Right lobe of liver (tissue), 6 donors: ENCODE results near the gene CCDC97. TPM values are rescaled to one million over a fixed set of nuclear protein-coding genes. Genes with fewer than 3 reads are reported as not detected.

ENCODE experiments used
- ATAC-seq, 4 donors: fragments of 200-7000 bp; cut with Tn5 transposase; one replicate each; pipeline ENCODE4 v1.9.1; 2020; ENCODE audit warnings: mild to moderate bottlenecking in 4 of 4, moderate library complexity in 4 of 4
- DNase-seq, 3 donors: peaks; one replicate each; pipeline ENCODE4 v3.0.0-alpha.2; 2020
- H3K27ac ChIP-seq, 3 donors: fragments of 200-600 bp; one replicate each; pipeline ENCODE4 v1.8.0; 2022
- H3K27me3 ChIP-seq, 2 donors: fragments of 200-600 bp; one replicate each; pipeline ENCODE4 v1.8.0; 2022
- H3K36me3 ChIP-seq, 4 donors: fragments of 200-600 bp; sonication (generic) in 1 of 4; one replicate each; pipeline versions ENCODE4 v1.5.1 to v1.8.0; 2017 to 2022; ENCODE audit warnings: control low read depth in 1 of 4
- H3K4me1 ChIP-seq, 4 donors: fragments of 200-600 bp; sonication (generic) in 1 of 4; one replicate each; pipeline versions ENCODE4 v1.5.1 to v1.8.0; 2017 to 2022; ENCODE audit warnings: control low read depth in 1 of 4
- H3K4me3 ChIP-seq, 3 donors: fragments of 200-600 bp; one replicate each; pipeline ENCODE4 v1.8.0; 2022
- H3K9me3 ChIP-seq, 4 donors: fragments of 200-600 bp; sonication (generic) in 1 of 4; one replicate each; pipeline versions ENCODE4 v1.5.1 to v1.8.0; 2017 to 2022; ENCODE audit warnings: control low read depth in 1 of 4
- POLR2A ChIP-seq: fragments of 450-650 bp; IDR thresholded peaks from one replicate; pipeline ENCODE4 v1.6.1; 2017; ENCODE audit warnings: antibody characterized with exemption, mild to moderate bottlenecking
- WGBS: methylation state at CpG from one replicate; pipeline ENCODE4 v1.1.6; 2018; ENCODE audit warnings: low coverage, low lambda C conversion rate; ENCODE audit not compliant: insufficient coverage; ENCODE audit errors: missing lambda C conversion rate; 5-methylcytosine and 5-hydroxymethylcytosine counted together
- intact Hi-C, 2 donors: fragments of 100-400 bp; cut with DNase I; formaldehyde crosslinking; loops; one replicate each; pipeline versions ENCODE4 v1.11.2 to v1.14.1; 2022
- total RNA-seq, 6 experiments: library from RNA; depleted of rRNA in 2 of 6; stranded (reverse); fragments of >200 nt in 2 of 6; fragmentation: NEBNext Ultra II Directional in 3 of 6; extraction: Animal tissue kit (Norgen Biotek cat#: 25700) in 3 of 6; gene quantifications; one replicate each; pipeline versions ENCODE4 v1.1.0 to v1.2.4, GENCODE V29; 2016 to 2023
- TF ChIP-seq, protein P1 (sequence below), 4 donors: fragments of 200-600 bp in 3 of 4; fragments of 450-650 bp in 1 of 4; IDR thresholded peaks; one replicate each; pipeline versions ENCODE4 v1.5.1 to v1.8.0; 2016 to 2022; ENCODE audit warnings: antibody characterized with exemption in 4 of 4, mild to moderate bottlenecking in 2 of 4
- donor health status: DM: no; HTN: yes; CAD: no.
- donor health status: DM: no; HTN: no; CAD: no.
- donor health status: DM: no; HTN: no; CAD: no.
- donor health status: DM: no; HTN: yes; CAD: no.
- donor health status: DM: no; HTN: yes; CAD: no.

Gene CCDC97
- total RNA-seq, 6 experiments from 2014 or later = 4.6 to 7.2 (median 6.9) TPM

DNA sequence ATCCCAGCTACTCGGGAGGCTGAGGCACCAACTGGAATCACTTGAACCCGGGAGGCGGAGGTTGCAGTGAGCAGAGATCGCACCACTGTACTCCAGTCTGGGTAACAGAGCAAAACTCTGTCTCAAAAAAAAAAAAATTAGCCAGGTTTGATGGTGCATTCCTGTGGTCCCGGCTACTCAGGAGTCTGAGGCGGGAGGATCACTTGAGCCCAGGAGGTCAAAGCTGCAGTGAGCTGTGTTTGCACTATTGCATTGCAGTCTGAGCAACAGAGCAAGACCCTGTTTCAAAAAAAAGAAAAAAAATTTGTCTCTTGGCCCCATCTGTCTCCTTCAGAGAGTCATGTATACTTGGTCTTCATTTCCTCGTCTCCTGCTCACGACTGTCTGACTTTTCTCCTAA, 1.6 kb downstream of the CCDC97 start:
- TF ChIP-seq, protein P1, sequence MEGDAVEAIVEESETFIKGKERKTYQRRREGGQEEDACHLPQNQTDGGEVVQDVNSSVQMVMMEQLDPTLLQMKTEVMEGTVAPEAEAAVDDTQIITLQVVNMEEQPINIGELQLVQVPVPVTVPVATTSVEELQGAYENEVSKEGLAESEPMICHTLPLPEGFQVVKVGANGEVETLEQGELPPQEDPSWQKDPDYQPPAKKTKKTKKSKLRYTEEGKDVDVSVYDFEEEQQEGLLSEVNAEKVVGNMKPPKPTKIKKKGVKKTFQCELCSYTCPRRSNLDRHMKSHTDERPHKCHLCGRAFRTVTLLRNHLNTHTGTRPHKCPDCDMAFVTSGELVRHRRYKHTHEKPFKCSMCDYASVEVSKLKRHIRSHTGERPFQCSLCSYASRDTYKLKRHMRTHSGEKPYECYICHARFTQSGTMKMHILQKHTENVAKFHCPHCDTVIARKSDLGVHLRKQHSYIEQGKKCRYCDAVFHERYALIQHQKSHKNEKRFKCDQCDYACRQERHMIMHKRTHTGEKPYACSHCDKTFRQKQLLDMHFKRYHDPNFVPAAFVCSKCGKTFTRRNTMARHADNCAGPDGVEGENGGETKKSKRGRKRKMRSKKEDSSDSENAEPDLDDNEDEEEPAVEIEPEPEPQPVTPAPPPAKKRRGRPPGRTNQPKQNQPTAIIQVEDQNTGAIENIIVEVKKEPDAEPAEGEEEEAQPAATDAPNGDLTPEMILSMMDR (IDR thresholded peaks at IDR 0.05) = no peak
- no peak for TF ChIP-seq POLR2A
- no peak overlapping the region for H3K27ac ChIP-seq
- no peak for ATAC-seq
- WGBS = 75% methylated on average over 5 of the region's 8 CpGs
- H3K9me3 ChIP-seq = no peaks in the 10 kb centered on the region
- H3K27me3 ChIP-seq = no peaks in the 10 kb centered on the region
- H3K36me3 ChIP-seq = peaks cover 3 to 19% (median 13%) of the 10 kb centered on the region in 4 donors
- intact Hi-C loops = no loop called here
- H3K4me3 ChIP-seq = no peak overlapping the region
- no peak for DNase-seq
- peaks cover 0 to 27% (median 13%) of the 10 kb centered on the region in 4 donors for H3K4me1 ChIP-seq

DNA sequence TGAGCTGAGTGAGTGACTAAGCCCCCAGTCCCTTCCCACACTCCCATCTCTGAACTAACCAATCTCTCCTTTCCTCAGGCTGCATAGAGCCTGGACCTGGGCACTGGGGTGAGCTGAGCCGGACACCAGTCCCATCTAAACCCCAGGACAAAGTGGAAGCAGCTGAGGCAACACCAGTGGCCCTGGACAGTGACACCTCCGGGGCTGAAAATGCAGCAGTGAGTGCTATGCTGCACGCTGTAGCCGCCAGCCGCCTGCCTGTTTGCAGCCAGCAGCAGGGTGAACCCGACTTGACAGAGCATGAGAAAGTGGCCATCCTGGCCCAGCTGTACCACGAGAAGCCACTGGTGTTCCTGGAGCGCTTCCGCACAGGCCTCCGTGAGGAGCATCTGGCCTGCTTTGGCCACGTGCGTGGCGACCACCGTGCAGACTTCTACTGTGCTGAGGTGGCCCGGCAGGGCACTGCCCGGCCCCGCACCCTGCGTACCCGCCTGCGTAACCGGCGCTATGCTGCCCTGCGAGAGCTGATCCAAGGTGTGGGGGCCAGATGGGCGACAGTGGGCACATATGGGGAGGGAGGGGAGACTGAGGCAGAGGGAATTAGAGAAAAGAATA, 6.4 kb downstream of the CCDC97 start:
- TF ChIP-seq POLR2A = no peak
- TF ChIP-seq, protein P1 (IDR thresholded peaks at IDR 0.05) = no peak
- H3K4me3 ChIP-seq = no peak overlapping the region
- WGBS = 91% methylated on average over 13 of the region's 24 CpGs

DNA sequence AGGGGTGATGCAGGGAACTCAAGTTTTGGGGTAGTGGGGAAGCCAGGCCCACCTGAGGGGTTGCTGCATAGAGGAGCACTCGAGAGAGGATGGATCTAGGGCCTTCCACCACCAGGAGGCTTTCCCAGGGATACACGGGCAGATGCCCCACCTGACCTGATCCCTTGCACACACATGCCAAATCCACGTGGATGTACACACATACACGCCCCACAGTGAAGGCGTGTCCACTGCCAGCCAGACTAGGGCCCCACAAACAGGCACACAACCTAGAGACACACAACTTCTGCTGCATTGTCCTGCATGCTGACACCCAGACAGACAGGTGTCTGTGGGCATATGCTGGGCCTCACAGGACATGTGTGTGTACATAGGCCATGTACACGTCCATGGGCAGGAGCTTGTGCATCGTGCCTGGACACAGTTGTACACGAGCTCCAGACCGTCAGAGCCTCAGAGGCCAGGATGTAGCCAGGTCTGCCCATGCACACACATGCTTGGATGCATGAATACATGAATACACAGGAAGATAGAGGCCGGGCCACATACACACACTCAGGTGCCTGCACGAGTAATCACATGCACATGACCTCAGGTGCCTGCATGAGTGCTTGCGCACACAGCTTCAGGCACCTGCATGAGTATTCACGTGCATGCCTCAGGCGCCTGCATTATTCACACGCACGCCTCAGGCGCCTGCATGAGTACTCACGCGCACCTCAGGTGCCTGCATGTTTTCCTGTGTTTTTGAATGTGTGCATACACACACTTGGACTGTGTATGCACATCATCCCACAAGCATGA, 8.9 kb downstream of the CCDC97 start:
- intact Hi-C loops = no loop called here
- Histone ChIP-seq H3K4me1 (peaks cover 0 to 8% (median 0%) of the 10 kb centered on the region in 4 donors), H3K27ac (no peak overlapping the region), H3K4me3 (no peak overlapping the region), H3K27me3 (no peaks in the 10 kb centered on the region), H3K36me3 (peaks cover 11 to 29% (median 20%) of the 10 kb centered on the region in 4 donors), H3K9me3 (no peaks in the 10 kb centered on the region)
- TF ChIP-seq, protein P1 (IDR thresholded peaks at IDR 0.05) = no peak
- 87% methylated on average over 3 of the region's 19 CpGs for WGBS
- ATAC-seq (no peak), DNase-seq (no peak)

More for the DNA sequence above, 6.4 kb downstream of the CCDC97 start:
- DNase-seq (peak in 1 of 3 donors; percentile 43), ATAC-seq (no peak)
- Histone ChIP-seq H3K27me3 (no peaks in the 10 kb centered on the region), H3K36me3 (peaks cover 11 to 37% (median 23%) of the 10 kb centered on the region in 4 donors), H3K4me1 (peaks cover 0 to 7% (median under 1%) of the 10 kb centered on the region in 4 donors), H3K9me3 (no peaks in the 10 kb centered on the region), H3K27ac (no peak overlapping the region)
- intact Hi-C loops = no loop called here

DNA sequence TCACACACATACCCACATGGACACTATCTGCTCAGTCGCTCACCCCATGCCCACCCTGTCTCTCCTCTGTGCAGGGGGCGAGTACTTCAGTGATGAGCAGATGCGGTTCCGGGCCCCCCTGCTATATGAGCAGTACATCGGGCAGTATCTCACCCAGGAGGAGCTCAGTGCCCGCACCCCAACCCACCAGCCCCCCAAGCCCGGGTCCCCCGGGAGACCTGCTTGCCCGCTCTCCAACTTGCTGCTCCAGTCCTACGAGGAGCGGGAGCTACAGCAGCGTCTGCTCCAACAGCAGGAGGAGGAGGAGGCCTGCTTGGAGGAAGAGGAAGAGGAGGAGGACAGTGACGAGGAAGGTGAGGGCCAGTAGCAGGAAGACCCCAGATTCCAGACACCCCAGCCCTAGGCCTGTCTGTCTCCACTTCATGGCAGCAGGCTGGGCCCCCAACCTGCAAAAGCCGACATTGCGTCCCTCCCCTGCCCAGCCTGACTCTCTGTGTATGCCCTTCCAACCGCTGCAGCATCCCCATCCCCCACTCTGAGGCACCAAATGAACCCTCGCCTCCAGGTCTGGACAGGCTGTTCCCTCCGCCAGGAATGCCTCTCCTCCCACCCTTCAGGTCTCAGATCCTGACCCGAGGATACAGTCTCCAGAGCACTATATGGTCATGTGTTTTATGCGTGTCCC, 9.7 kb downstream of the CCDC97 start:
- peaks cover 0 to 8% (median 0%) of the 10 kb centered on the region in 4 donors for H3K4me1 ChIP-seq
- H3K27me3 ChIP-seq = no peaks in the 10 kb centered on the region
- peaks cover 11 to 29% (median 17%) of the 10 kb centered on the region in 4 donors for H3K36me3 ChIP-seq
- no peaks in the 10 kb centered on the region for H3K9me3 ChIP-seq
- intact Hi-C loops = no loop called here
- no peak overlapping the region for H3K4me3 ChIP-seq
- TF ChIP-seq, protein P1 (IDR thresholded peaks at IDR 0.05) = no peak
- no peak for TF ChIP-seq POLR2A
- ATAC-seq (no peak), DNase-seq (peak in 1 of 3 donors; percentile 39)
- 94% methylated on average over 6 of the region's 20 CpGs for WGBS
- H3K27ac ChIP-seq = no peak overlapping the region
